ENCODE results near the gene LAMA3. TPM values are rescaled to one million over a fixed set of nuclear protein-coding genes. Genes with fewer than 3 reads are reported as not detected.

The LAMA3 gene
- total RNA-seq, 1 experiment from 2014 or later: 9.5 TPM

DNA sequence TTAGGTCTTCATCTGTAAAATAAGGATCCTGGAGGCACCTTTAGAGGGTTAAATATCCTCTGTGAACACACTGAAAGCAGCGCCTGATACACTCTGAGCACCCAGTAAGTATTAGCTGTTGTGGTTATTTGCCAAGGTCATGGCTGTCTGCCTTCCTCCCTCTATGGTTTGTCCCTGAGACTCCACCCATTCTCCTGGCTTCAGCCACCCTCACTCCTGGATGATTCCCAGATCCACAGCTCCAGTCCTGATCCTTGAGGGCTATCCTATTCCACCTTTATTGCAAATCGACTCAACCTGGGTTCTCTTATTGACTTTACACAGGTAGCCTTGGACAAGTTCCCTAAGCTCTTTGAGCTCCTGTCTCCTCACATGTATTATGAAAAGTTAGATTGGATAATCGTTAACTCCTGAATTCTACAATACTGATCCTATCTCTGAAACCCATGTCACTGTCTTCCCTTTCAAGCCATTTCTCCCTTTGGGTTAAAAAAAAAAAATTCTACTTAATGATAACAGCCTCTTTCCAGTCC lies 162.3 kb downstream of the LAMA3 start:
- no peak for DNase-seq (ENCODE audit: low spot score)

DNA sequence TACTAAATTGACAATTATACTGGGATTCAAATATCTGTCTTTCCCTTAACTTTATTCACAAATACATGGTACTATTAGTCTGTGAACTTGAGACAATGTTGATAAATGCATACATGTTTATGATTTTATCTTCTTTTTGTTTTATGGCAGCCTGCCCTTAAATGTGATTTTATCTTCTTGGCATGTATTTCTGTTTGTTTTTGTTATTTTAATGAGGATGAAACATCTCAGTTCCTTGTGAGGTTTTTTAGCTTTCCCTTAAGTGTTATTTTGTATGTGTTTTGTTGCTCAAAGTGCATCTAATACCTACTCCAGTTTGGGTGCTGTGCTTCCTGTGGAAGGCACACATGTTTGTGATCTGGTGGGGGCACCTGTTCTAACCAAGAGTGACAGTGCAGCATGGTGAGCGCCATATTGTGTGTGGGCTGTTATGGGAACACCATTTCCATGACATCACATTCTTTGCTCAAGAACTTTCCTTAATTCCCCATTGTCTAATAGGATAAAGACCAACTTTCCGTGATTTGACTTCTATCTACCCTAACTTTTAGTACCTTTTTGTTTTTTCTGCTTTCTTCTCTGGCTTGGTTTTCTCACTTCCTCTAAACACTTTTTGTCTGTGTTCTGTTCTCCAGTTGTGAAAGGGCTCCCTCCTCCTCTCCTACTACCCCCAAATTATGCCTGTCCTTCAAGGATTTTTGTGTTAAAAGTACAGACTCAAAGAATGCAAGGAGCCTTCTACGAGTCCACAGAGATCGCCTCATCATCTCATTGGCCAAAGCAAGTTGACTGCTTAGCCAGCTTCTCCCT lies 163.2 kb downstream of the LAMA3 start:
- no peak for DNase-seq (ENCODE audit: low spot score)

DNA sequence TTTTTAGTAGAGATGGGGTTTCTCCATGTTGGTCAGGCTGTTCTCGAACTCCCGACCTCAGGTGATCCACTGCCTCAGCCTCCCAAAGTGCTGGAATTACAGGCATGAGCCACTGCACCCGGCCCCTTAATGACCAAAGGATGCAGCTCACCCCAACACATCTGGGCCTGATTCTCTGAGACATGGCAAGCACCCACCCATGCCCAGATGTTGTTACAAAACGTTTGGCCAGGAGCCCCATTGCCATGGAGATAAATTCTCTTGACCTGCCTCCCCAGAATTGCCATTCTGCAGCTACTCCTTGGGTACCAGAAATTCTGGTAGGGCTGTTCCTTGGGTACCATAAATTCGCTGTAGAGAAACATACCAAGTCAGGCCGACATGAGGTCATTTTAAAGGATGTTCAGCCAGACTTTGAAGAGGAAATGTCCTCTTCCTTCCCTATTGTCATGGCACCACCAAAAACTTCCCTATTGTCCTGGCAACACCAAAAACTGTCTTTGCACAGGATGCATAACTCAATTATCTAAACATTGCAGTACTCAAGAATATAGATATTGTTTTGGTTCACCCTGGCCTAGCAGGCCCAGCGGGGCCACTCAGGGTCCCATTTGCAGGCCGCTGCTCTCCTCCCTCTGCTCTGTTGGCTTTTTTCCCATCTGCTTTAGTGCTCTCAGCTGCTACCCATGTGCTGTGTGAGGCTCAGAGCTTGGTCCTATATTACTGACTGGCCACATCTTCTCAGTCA lies 164.4 kb downstream of the LAMA3 start:
- no peak for DNase-seq (ENCODE audit: low spot score)

GRCh38 chr18:23855721-23856120 lies 166.5 kb downstream of the LAMA3 start:
- DNase-seq (ENCODE audit: low spot score): no peak

DNA sequence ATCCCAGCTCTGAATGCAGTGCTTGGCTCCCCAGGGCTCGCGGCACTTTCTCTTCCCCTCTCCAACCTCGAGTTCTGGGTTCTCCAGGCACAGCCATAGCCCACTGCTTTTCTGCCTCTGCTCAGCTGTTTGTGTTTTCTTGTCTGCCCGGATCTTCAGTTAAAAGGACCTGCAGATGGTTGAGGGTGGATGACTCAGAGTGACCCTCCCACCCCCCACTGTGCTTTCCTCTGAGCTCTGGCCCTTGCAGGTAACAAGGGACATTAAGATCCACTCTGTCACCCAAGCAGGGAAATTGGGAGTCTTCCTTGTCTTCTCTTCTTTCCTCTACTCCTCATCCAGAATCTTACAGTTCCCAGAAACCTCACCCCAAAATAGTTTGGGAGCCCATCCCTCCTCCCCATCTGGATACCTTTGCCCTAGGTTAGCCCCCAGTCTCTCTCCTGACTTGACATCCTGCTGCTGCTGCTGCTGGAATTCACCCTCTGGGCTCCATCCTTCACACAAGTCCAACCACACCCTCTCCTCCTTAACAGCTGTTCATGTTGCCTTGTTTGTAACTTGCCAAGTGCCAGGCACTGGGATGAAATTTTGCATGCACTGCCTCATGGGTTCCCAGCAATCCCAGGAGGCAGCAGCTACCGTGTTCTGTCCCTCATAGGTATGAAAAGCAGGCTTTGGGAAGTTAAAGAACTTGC lies 167.4 kb downstream of the LAMA3 start:
- DNase-seq (ENCODE audit: low spot score): no peak

DNA sequence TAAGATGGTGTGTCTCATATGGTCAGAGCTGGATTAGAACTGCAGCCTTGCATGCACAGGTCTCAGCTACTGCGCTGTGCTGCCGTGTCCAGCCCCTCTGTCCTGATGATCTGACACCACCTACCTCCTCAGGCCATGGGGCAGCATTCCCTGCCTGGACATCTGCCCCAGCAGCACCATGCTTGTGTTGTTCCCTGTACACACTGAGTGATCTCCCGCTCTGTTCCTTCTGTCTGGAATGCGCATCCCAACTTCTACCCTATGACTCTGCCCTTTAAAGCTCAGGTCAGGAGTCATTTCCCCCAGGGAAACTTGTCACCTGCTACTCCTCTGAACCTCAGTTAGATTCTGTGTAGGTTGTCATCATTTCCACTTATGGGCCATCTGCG lies 167.9 kb downstream of the LAMA3 start:
- DNase-seq (ENCODE audit: low spot score): no peak

DNA sequence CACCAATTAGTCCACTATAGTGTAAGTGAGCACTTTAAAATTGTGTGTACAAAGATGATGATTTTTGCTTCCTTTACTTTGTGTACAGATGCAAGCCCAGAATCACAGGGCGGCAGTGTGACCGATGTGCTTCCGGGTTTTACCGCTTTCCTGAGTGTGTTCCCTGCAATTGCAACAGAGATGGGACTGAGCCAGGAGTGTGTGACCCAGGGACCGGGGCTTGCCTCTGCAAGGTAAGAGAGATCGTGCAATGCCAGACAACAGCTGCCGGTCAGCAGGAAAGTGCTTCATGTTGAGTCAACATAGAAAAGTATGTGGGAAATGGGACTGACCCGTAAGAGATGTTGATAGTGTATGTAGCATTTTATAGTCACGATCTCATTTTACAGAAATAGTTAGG lies 168.5 kb downstream of the LAMA3 start:
- no peak for DNase-seq (ENCODE audit: low spot score)

GRCh38 chr18:23859466-23860336 lies 170.4 kb downstream of the LAMA3 start:
- no peak for DNase-seq (ENCODE audit: low spot score)

- no peak for DNase-seq (ENCODE audit: low spot score)
Observed at GRCh38 chr18:23861326-23861725, 172.1 kb downstream of the LAMA3 start.

DNA sequence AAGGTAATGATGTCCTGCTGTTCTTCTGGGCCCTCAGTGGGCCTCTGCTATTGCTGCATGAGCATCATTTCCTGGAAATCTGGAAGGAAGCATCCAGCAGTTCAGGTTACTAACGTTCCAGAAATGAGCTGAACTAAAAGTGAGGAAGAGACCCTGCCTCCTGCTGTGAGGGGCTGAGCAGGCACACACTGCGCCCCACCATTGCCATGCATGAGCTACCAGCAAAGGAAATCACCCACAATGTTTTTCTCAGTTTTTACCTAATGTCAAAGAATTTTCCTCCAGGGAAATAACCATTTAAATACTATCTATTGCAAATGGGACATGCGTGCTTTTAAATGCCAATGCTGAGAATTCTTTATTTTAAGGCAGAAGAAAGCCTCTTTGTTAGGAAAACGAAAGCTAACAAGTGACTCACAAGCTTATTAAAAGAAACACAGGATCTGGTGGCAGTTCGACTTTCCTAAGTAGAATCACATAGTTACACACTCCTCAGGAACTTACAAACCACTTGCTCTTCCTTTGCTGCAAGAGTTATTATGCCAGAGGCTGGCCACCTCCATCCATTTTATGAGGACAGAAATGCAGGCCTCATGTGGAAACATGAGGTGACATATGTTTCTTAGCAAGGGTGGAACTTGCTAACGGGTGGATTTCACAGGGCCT lies 172.7 kb downstream of the LAMA3 start:
- DNase-seq (ENCODE audit: low spot score): no peak

DNA sequence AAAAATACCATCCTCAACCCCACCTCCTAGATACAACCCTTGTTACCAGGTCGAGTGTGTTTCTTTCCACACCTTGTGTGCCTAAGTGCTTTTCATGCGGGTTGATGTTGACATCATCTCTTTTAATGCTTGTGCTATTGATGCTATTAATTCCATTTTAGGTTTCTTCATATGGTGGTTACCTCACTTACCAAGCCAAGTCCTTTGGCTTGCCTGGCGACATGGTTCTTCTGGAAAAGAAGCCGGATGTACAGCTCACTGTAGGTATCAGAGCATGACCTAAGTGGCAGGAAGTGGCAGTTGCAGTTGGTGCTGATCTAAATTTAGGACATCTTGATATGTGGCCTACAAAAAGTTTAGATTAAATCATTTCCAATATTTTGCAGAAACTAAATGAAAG lies 175.4 kb downstream of the LAMA3 start:
- no peak for DNase-seq (ENCODE audit: low spot score)

DNA sequence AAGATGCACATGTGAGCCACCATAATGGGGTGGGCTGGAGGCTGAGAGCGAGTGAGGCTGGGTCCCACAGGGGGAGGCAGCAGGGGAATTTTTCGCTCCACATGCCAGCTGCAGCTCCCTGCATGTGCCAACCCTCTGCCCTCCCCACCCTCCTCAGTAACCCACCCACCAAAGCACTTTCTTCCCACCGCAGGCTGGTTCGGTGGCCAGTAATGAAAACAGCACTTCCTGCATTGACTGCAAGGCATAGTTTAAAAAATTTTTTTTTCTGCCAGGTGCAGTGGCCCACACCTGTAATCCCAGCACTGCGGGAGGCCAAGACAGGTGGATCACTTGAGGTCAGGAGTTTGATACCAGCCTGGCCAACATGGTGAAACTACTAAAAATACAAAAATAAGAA lies 177.8 kb downstream of the LAMA3 start:
- no peak for DNase-seq (ENCODE audit: low spot score)

DNA sequence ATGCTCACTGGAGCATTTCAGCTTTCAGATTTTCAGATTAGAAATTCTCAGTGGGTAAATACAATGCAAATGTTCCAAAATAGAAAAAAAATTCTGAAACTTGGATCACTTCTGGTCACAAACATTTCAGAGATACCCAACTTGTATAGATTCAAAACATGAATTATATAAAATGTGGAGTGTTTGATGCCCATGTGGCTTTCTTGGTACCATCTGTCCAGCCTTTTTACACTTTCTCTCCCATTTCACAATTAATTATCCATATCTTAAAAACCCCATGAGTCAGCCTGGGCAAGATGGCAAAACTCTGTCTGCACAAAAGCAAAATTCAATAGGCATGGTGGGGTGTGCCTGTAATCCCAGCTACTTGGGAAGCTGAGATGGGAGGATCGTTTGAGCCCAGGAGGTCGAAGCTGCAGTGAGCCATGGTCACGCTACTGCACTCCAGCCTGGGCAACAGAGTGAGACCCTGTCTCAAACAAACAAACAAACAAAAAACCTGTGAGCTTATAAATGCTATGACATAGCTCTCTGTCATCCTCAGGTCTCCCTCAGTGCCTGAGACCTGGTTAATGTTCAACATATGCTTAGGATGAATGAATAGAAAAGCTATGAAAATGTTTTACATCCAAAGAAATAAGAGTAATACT lies 179.0 kb downstream of the LAMA3 start:
- DNase-seq (ENCODE audit: low spot score): no peak

- DNase-seq (ENCODE audit: low spot score): peak; percentile 31
Observed at GRCh38 chr18:23870676-23871380, 181.6 kb downstream of the LAMA3 start.

- peak; percentile 56 for DNase-seq (ENCODE audit: low spot score)
Observed at GRCh38 chr18:23871410-23871809, 182.2 kb downstream of the LAMA3 start.

DNA sequence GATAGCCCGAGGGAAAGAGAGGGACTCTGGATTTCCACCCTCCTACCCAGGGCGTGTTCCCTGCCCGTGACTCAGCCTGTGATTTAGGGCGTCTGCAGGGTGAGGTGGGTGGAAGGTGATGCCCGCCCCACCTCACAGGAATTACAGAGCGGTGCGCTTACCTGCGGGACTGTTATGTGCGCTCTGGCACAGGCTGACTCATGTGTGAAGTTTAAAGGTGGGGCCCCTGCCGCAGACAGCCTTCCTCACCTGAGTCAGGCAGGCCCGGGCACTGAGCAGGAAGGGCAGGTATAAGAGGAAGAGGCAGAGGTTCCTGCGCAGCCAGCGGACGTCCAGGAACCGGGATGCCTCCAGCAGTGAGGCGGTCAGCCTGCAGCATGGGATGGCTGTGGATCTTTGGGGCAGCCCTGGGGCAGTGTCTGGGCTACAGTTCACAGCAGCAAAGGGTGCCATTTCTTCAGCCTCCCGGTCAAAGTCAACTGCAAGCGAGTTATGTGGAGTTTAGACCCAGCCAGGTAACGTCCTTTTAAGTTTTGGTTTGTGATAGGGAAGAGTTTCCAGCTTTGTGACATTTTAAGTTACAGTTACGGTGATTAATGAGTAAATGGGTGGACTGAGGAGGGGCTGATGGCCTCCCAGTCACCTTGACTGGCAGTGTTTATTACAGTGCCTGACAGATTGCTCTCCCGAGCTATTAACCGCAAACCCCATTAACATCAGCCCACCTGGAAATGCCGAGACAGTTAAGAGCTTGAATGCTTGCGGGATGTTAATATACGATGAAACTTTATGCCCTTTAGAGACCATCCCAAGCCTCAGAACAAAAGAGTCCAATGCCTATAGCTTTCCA lies 183.7 kb downstream of the LAMA3 start:
- DNase-seq (ENCODE audit: low spot score): peak; percentile 80

GRCh38 chr18:23875966-23876895 lies 187.0 kb downstream of the LAMA3 start:
- no peak for DNase-seq (ENCODE audit: low spot score)
